Neural crest cell (in vitro differentiated cells): Measurements from ENCODE around the gene SPC24. TPM values are rescaled to one million over a fixed set of nuclear protein-coding genes. Genes with fewer than 3 reads are reported as not detected.
"Not testable (repeated sequence)": the region's sequence is repeated elsewhere in the genome, so short reads cannot be mapped to it uniquely, and the experiment has no call there.

ENCODE experiments used
- DNase-seq: peaks from one replicate; pipeline ENCODE4 v3.0.0; 2021; ENCODE audit warnings: low read depth, mixed read lengths, low spot score
- H3K27ac Mint-ChIP-seq: one replicate; pipeline ENCODE4 v1.8.0; 2021; ENCODE audit warnings: mild to moderate bottlenecking, mixed read lengths; ENCODE audit not compliant: unreplicated experiment
- H3K27me3 Mint-ChIP-seq: 2 replicates; pipeline ENCODE4 v1.8.0; 2021; ENCODE audit warnings: low read depth, mild to moderate bottlenecking, mixed read lengths
- H3K36me3 Mint-ChIP-seq: 2 replicates; pipeline ENCODE4 v1.8.0; 2021; ENCODE audit warnings: low read depth, mild to moderate bottlenecking, mixed read lengths
- H3K4me1 Mint-ChIP-seq: 2 replicates; pipeline ENCODE4 v1.8.0; 2021; ENCODE audit warnings: mixed read lengths
- H3K4me3 Mint-ChIP-seq: one replicate; pipeline ENCODE4 v1.8.0; 2021; ENCODE audit warnings: mild to moderate bottlenecking, mixed read lengths
- H3K9me3 Mint-ChIP-seq: 2 replicates; pipeline ENCODE4 v1.8.0; 2021; ENCODE audit warnings: mixed read lengths
- total RNA-seq: library from RNA; stranded (reverse); gene quantifications from 2 replicates; pipeline ENCODE4 v1.2.1, GENCODE V29; 2021
- TF ChIP-seq, protein P1 (sequence below): fragments of 200-600 bp; sonication (generic); conservative IDR thresholded peaks from 2 replicates; pipeline ENCODE4 v1.5.0; 2021; ENCODE audit warnings: antibody characterized with exemption, mild to moderate bottlenecking

Gene SPC24
- total RNA-seq, 1 donor from 2014 or later = 67.0 TPM

DNA sequence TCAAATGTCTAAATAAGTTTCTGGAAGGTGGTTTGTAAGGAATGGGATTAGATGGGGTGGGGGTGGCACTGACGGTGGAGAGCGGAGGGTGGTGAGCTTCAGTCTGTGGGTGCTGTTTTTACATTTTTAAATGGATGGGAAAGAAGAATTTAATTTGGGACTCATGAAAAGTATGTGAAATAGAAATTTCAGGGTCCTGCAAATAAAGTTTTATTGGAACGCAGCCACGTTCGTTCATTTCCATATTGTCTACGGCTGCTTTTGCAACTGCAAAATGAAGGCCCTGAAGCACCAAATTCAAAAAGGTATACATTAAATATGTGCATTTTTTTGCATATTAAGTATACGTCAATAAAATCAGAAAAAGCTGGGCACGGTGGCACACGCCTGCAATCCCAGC is 31.9 kb upstream of the SPC24 start:
- peaks cover 4% of the 10 kb centered on the region for H3K9me3 Mint-ChIP-seq
- no peak for DNase-seq
- TF ChIP-seq, protein P1, sequence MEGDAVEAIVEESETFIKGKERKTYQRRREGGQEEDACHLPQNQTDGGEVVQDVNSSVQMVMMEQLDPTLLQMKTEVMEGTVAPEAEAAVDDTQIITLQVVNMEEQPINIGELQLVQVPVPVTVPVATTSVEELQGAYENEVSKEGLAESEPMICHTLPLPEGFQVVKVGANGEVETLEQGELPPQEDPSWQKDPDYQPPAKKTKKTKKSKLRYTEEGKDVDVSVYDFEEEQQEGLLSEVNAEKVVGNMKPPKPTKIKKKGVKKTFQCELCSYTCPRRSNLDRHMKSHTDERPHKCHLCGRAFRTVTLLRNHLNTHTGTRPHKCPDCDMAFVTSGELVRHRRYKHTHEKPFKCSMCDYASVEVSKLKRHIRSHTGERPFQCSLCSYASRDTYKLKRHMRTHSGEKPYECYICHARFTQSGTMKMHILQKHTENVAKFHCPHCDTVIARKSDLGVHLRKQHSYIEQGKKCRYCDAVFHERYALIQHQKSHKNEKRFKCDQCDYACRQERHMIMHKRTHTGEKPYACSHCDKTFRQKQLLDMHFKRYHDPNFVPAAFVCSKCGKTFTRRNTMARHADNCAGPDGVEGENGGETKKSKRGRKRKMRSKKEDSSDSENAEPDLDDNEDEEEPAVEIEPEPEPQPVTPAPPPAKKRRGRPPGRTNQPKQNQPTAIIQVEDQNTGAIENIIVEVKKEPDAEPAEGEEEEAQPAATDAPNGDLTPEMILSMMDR = no peak
- H3K27ac Mint-ChIP-seq = peak overlapping the region; percentile 67
- peaks cover 10% of the 10 kb centered on the region for H3K36me3 Mint-ChIP-seq
- no peaks in the 10 kb centered on the region for H3K4me1 Mint-ChIP-seq
- H3K4me3 Mint-ChIP-seq = no peak overlapping the region
- H3K27me3 Mint-ChIP-seq = no peaks in the 10 kb centered on the region

DNA sequence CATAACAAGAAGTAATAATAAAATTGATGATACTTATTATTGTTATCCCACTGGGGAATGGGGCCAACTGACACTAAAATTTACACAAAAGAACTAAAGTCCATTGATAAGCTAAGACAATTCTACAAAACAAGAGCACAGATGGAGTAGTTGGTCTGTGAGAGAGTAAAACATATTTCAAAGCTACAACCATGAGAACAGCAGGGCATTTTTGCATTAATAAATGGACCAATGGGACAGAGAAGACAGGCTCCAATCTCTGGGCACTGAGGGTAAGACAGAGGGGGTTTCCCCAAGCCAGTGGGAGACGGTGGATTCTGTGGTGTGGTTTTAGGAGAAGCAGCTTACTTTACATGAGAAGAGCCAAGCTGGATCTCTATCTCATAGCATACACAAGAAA is 27.4 kb upstream of the SPC24 start:
- Mint-ChIP-seq H3K9me3 (peaks cover 4% of the 10 kb centered on the region), H3K36me3 (peaks cover 10% of the 10 kb centered on the region), H3K27me3 (no peaks in the 10 kb centered on the region), H3K4me1 (no peaks in the 10 kb centered on the region), H3K4me3 (no peak overlapping the region), H3K27ac (no peak overlapping the region)
- TF ChIP-seq, protein P1 = no peak
- DNase-seq = no peak

- Mint-ChIP-seq H3K9me3 (peaks cover 4% of the 10 kb centered on the region), H3K27ac (no peak overlapping the region), H3K27me3 (no peaks in the 10 kb centered on the region), H3K4me3 (no peak overlapping the region), H3K4me1 (no peaks in the 10 kb centered on the region), H3K36me3 (peaks cover 8% of the 10 kb centered on the region)
- no peak for DNase-seq
- TF ChIP-seq, protein P1 = no peak
These were observed 25.9 kb upstream of the SPC24 start for GRCh38 chr19:11181488-11181887.

DNA sequence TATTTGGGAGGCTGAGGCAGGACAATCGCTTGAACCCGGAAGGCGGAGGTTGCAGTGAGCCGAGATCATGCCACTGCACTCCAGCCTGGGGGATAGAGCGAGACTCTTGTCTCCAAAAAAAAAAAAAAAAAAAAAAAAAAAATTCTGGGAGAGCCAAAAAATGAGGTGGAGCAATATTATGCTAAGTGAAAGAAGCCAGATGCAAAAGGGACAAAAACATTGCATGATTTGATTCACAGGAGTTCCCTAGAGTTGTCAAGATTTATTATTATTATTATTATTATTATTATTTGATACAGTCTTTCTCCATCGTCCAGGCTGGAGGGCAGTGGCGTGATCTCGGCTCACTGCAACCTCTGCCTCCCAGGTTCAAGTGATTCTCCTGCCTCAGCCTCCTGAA is 25.4 kb upstream of the SPC24 start:
- not testable (repeated sequence) for H3K27ac Mint-ChIP-seq, H3K27me3 Mint-ChIP-seq, H3K4me3 Mint-ChIP-seq, H3K4me1 Mint-ChIP-seq, H3K36me3 Mint-ChIP-seq, H3K9me3 Mint-ChIP-seq, DNase-seq

DNA sequence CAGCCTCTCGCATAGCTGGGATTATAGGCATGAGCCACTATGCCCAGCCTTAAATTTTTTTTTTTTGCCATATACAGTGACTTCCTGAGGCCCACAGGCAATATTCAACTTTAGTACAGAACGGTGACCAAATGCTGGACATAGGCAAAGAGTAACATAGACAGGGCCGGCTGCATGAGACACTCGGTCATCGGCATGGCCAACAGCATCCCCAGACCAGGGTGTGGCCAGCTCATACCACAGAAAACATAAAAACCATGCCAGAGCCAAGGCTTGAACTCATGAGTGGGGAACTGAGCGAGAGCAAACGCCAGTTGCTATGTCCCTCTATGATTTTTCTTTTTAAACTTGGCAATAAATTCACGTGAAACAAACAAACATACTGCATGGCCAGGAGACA is 24.8 kb upstream of the SPC24 start:
- H3K4me1 Mint-ChIP-seq = no peaks in the 10 kb centered on the region
- H3K9me3 Mint-ChIP-seq = peaks cover 4% of the 10 kb centered on the region
- H3K36me3 Mint-ChIP-seq = peaks cover 9% of the 10 kb centered on the region
- no peak for DNase-seq
- no peak overlapping the region for H3K4me3 Mint-ChIP-seq
- TF ChIP-seq, protein P1 = no peak
- no peaks in the 10 kb centered on the region for H3K27me3 Mint-ChIP-seq
- H3K27ac Mint-ChIP-seq = peak overlapping the region; percentile 8

- DNase-seq = no peak
- H3K36me3 Mint-ChIP-seq = peaks cover 9% of the 10 kb centered on the region
- H3K4me3 Mint-ChIP-seq = no peak overlapping the region
- no peaks in the 10 kb centered on the region for H3K4me1 Mint-ChIP-seq
- H3K27ac Mint-ChIP-seq = no peak overlapping the region
- peaks cover 4% of the 10 kb centered on the region for H3K9me3 Mint-ChIP-seq
- TF ChIP-seq, protein P1 = no peak
- no peaks in the 10 kb centered on the region for H3K27me3 Mint-ChIP-seq
These were observed 24.2 kb upstream of the SPC24 start for GRCh38 chr19:11179716-11180297.

- DNase-seq, H3K9me3 Mint-ChIP-seq, H3K4me3 Mint-ChIP-seq, H3K27ac Mint-ChIP-seq, H3K27me3 Mint-ChIP-seq, H3K4me1 Mint-ChIP-seq: not testable (repeated sequence)
- peaks cover 12% of the 10 kb centered on the region for H3K36me3 Mint-ChIP-seq
These were observed 23.5 kb upstream of the SPC24 start for GRCh38 chr19:11179145-11179465.
